WERI-Rb-1 (cell line): ENCODE measurements around the gene ANKHD1.

Experiments used
- DNase-seq: peaks from one replicate; pipeline ENCODE4 v3.0.0-alpha.2; 2020
- H3K27ac ChIP-seq: fragments of 250-450 bp; sonication (Bioruptor Pico); 2 replicates; pipeline ENCODE4 v1.5.1; 2020; ENCODE audit warnings: mild to moderate bottlenecking, moderate library complexity
- H3K27me3 ChIP-seq: fragments of 250-450 bp; sonication (Bioruptor Pico); 2 replicates; pipeline ENCODE4 v1.5.1; 2021; ENCODE audit warnings: mild to moderate bottlenecking, low read depth, moderate library complexity; ENCODE audit not compliant: insufficient read depth, severe bottlenecking
- H3K36me3 ChIP-seq: fragments of 250-450 bp; sonication (Bioruptor Pico); 2 replicates; pipeline ENCODE4 v1.5.1; 2020; ENCODE audit warnings: mild to moderate bottlenecking, moderate library complexity
- H3K4me3 ChIP-seq: 2 replicates; pipeline ENCODE4 v1.5.1; 2011; ENCODE audit warnings: low read depth, mild to moderate bottlenecking, control low read depth, low read length
- H3K9me3 ChIP-seq: fragments of 250-450 bp; sonication (Bioruptor Pico); 2 replicates; pipeline ENCODE4 v1.5.1; 2021; ENCODE audit warnings: mild to moderate bottlenecking, moderate library complexity; ENCODE audit not compliant: severe bottlenecking
- CTCF ChIP-seq: IDR thresholded peaks from 2 replicates; pipeline ENCODE4 v1.5.1; 2011; ENCODE audit warnings: low read depth, mild to moderate bottlenecking, control low read depth, inconsistent platforms, low read length

The ANKHD1 gene

DNA sequence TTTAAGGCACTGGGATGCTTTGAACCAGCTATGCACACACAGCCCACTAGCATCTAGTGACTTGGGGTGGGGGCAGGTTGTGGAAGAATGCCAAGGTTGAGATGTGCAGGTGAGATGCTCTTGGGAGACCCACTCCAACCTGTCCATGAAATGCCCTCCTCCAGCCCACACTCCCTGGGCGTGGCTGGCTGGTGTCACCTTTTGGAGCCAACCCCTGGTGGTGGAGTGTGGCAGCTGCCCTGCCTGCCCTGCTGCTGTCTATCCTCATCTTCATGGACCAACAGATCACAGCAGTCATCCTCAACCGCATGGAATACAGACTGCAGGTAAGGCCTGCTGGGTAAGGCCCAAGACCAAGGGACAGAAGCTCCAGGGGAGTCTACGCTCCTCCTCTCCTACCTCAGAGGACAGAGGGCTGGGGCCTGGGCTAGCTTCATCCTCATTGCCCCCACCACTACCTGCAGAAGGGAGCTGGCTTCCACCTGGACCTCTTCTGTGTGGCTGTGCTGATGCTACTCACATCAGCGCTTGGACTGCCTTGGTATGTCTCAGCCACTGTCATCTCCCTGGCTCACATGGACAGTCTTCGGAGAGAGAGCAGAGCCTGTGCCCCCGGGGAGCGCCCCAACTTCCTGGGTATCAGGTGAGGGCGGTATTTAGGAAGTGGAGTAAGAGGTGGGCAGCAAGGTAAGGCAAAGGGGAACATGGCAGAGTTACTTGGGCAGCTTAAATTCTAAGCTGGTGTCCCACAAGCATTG lies 34.2 kb upstream of the ANKHD1 start:
- TF ChIP-seq CTCF = no peak
- Histone ChIP-seq H3K36me3 (no peaks in the 10 kb centered on the region), H3K4me3 (no peak overlapping the region), H3K27me3 (no peaks in the 10 kb centered on the region), H3K9me3 (no peaks in the 10 kb centered on the region), H3K27ac (no peak overlapping the region)
- DNase-seq = no peak

- Histone ChIP-seq H3K27ac (no peak overlapping the region), H3K27me3 (no peaks in the 10 kb centered on the region), H3K36me3 (no peaks in the 10 kb centered on the region), H3K9me3 (no peaks in the 10 kb centered on the region), H3K4me3 (no peak overlapping the region)
- TF ChIP-seq CTCF = no peak
- no peak for DNase-seq
Measured at GRCh38 chr5:140371356-140372151, 30.1 kb upstream of the ANKHD1 start.

DNA sequence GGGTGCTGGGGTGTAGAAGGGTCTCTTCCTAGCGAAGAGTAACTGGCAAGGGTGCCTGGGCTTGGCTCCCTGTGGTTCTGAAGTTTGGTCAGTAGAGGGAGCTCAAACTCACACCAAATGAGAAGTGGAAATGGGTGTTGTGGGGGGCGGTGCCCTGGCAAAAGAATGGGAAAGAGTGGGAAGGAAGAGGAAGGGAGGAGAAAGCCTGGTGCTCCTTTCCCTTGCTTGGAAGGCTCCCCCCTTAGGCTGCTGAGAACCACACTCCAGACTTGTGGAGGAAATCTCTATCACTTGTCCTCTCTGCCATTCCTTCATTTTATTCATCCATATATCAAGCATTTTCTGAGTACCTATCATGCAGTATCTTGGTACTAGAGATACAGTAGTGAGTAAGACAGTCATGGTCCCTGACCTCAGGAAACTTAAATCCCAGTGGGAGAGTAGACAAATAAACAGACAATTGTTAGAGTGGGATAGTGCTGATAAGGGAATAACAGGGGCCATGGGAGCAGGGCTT lies 28.6 kb upstream of the ANKHD1 start:
- TF ChIP-seq CTCF = peak; percentile 82
- Histone ChIP-seq H3K9me3 (no peaks in the 10 kb centered on the region), H3K27ac (no peak overlapping the region), H3K36me3 (no peaks in the 10 kb centered on the region), H3K4me3 (no peak overlapping the region), H3K27me3 (no peaks in the 10 kb centered on the region)
- peak; percentile 82 for DNase-seq

DNA sequence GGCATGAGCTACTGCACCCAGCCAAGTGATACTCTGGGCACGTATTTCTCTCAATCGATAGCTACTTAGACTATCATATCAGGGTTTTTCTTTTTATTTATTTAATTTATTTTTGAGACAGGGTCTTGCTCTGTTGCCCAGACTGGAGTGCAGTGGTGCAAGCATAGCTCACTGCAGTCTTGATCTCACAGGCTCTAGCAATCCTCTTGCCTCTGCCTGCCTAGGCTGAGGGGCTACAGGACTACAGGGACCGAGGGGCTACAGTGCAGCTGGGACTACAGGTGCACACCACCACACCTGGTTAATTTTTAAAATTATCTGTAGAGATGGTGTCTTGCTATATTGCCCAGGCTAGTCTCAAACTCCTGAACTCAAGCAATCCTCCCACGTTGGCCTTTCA lies 20.3 kb upstream of the ANKHD1 start:
- no peak for DNase-seq
- Histone ChIP-seq H3K9me3 (no peaks in the 10 kb centered on the region), H3K4me3 (no peak overlapping the region), H3K27me3 (no peaks in the 10 kb centered on the region), H3K27ac (no peak overlapping the region), H3K36me3 (no peaks in the 10 kb centered on the region)
- TF ChIP-seq CTCF = no peak

DNA sequence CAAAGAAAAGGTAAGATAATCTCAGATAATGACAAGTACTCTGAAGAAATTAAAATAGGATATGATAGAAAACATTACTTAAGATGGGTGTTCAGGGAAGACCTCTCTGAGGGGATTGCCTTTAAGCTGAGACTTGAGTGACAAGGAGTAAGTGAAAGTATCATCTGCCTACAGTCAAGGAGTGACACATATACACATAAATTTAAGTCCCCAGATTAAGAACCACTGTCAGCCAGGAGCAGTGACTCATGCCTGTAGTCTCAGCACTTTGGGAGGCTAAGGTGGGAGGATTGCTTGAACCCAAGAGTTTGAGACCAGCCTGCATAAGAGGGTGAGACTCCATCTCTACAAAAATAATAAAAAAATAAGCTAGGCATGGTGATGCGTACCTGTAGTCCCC lies 19.7 kb upstream of the ANKHD1 start:
- TF ChIP-seq CTCF = no peak
- H3K4me3 ChIP-seq = no peak overlapping the region
- H3K36me3 ChIP-seq = no peaks in the 10 kb centered on the region
- H3K9me3 ChIP-seq = no peaks in the 10 kb centered on the region
- no peaks in the 10 kb centered on the region for H3K27me3 ChIP-seq
- no peak overlapping the region for H3K27ac ChIP-seq
- DNase-seq = no peak
